ENCODE measurements around the gene CEP170B.

DNA sequence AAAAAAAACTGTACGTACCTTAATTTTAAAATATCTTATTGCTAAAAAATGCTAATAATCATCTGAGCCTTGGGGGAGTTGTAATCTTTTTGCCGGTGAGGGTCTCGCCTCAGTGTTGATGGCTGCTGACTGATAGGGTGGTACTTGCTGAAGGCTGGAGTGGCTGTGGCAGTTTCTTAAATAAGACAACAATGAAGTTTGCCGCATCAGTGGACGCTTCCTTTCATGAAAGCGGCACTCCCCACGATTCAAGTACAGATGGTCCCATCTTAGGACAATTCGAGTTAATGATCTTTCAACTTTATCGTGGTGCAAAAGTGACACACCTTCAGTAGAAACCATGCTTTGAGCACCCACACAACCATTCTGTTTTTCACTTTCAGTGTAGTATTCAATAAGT, 52.0 kb downstream of the CEP170B start:
- TF ChIP-seq, protein P1, sequence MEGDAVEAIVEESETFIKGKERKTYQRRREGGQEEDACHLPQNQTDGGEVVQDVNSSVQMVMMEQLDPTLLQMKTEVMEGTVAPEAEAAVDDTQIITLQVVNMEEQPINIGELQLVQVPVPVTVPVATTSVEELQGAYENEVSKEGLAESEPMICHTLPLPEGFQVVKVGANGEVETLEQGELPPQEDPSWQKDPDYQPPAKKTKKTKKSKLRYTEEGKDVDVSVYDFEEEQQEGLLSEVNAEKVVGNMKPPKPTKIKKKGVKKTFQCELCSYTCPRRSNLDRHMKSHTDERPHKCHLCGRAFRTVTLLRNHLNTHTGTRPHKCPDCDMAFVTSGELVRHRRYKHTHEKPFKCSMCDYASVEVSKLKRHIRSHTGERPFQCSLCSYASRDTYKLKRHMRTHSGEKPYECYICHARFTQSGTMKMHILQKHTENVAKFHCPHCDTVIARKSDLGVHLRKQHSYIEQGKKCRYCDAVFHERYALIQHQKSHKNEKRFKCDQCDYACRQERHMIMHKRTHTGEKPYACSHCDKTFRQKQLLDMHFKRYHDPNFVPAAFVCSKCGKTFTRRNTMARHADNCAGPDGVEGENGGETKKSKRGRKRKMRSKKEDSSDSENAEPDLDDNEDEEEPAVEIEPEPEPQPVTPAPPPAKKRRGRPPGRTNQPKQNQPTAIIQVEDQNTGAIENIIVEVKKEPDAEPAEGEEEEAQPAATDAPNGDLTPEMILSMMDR (IDR thresholded peaks at IDR 0.05; ENCODE audit: insufficient read depth, low read length): no peak
- no peak for TF ChIP-seq POLR2AphosphoS5 (IDR thresholded peaks at IDR 0.05; ENCODE audit: low read depth)
